GM12872 (cell line): ENCODE measurements around the gene TM9SF2.

Source experiments
- CTCF ChIP-seq: IDR thresholded peaks from 3 replicates; pipeline ENCODE4 v1.5.1; 2011; ENCODE audit warnings: low read depth, mild to moderate bottlenecking, low read length, moderate library complexity; ENCODE audit not compliant: insufficient read depth

The TM9SF2 gene

GRCh38 chr13:99559560-99559959 lies 58.3 kb downstream of the TM9SF2 start:
- TF ChIP-seq CTCF, result no peak

GRCh38 chr13:99563404-99563803 lies 62.1 kb downstream of the TM9SF2 start:
- no peak for TF ChIP-seq CTCF

- no peak for TF ChIP-seq CTCF
These were observed 63.1 kb downstream of the TM9SF2 start for GRCh38 chr13:99564386-99564785.

- TF ChIP-seq CTCF, result no peak
These were observed 64.3 kb downstream of the TM9SF2 start for GRCh38 chr13:99565478-99566124.

- no peak for TF ChIP-seq CTCF
These were observed 65.1 kb downstream of the TM9SF2 start for GRCh38 chr13:99566125-99567083.

GRCh38 chr13:99572131-99572530 lies 70.9 kb downstream of the TM9SF2 start:
- no peak for TF ChIP-seq CTCF

GRCh38 chr13:99572921-99573320 lies 71.6 kb downstream of the TM9SF2 start:
- TF ChIP-seq CTCF, result no peak
